Activated CD4-positive, alpha-beta T cell treated with anti-CD3 and anti-CD28 coated beads, Interleukin-2, amount 10 ng/mL, durations not matched to agents 7 days and 5 days (primary cell): ENCODE results near the gene ATL3. TPM values are rescaled to one million over a fixed set of nuclear protein-coding genes. Genes with fewer than 3 reads are reported as not detected.

Experiments used
- CTCF ChIA-PET: fragments of 350-600 bp; sonication (Branson Sonifier 250); formaldehyde crosslinking; loops from one replicate; lab custom pipeline; 2021; ENCODE audit warnings: antibody characterized with exemption; lab: Charles Lee
- POLR2A ChIA-PET: fragments of 350-600 bp; sonication (Branson Sonifier 250); formaldehyde crosslinking; loops from one replicate; lab custom pipeline; 2021; ENCODE audit warnings: antibody characterized with exemption; lab: Charles Lee
- DNase-seq: peaks from one replicate; pipeline ENCODE4 v3.0.0-alpha.2; 2020
- H3K27ac Mint-ChIP-seq: one replicate; pipeline ENCODE4 v1.8.0; 2021; ENCODE audit warnings: mild to moderate bottlenecking, moderate library complexity, mixed read lengths
- H3K27me3 Mint-ChIP-seq: one replicate; pipeline ENCODE4 v1.8.0; 2021; ENCODE audit warnings: mixed read lengths
- H3K36me3 Mint-ChIP-seq: one replicate; pipeline ENCODE4 v1.8.0; 2021; ENCODE audit warnings: low read depth, mixed read lengths
- H3K4me1 Mint-ChIP-seq: one replicate; pipeline ENCODE4 v1.8.0; 2021; ENCODE audit warnings: mixed read lengths
- H3K4me3 Mint-ChIP-seq: one replicate; pipeline ENCODE4 v1.8.0; 2021; ENCODE audit warnings: mild to moderate bottlenecking, moderate library complexity, mixed read lengths
- H3K9me3 Mint-ChIP-seq: one replicate; pipeline ENCODE4 v1.8.0; 2021; ENCODE audit warnings: mixed read lengths
- total RNA-seq, 2 experiments: library from RNA; stranded (reverse); gene quantifications; one replicate each; pipeline ENCODE4 v1.2.3, GENCODE V29; 2021

The ATL3 gene
- total RNA-seq, 2 experiments from 2014 or later, result 35.8 to 37.3 TPM

DNA sequence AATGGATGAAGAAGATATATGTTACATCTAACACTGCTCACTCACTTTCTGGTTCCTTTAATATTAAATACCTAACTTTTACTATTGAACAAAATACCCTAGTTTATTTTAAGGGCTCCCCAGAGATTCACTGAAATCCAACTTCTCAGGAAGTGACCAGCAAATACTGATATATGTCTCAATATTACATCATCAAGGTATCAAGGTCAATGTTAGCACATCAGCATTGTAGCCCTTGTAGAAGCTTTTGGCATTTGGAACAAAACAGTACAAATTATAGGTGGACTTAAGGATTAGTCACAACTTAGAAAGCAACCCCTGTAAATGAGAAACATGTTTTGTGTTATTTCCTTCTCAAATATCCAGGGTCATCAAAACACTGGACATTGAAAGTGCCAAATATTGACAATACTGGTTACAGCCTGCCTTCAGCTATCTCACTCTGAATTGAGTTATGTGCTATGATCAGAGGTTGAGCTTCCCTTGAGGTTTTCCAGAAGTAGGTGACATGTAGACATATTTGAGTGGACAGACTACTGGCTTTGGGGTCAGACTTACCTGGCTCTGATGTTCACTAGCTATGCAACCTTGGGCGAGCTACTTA, 1.9 kb upstream of the ATL3 start:
- Mint-ChIP-seq H3K27me3 (no peaks in the 10 kb centered on the region), H3K4me3 (no peak overlapping the region), H3K36me3 (peaks cover 12% of the 10 kb centered on the region), H3K9me3 (no peaks in the 10 kb centered on the region), H3K27ac (peak overlapping the region; percentile 77), H3K4me1 (peaks cover 29% of the 10 kb centered on the region)
- CTCF ChIA-PET, result interaction anchor here (0.5 to 1.6 kb wide), 4 partner anchors 8 to 22 kb away, joined by 3 to 5 read pairs (median 4); partner anchors contain the start of gene RTN3
- POLR2A ChIA-PET, result interaction anchor here (0.6 kb wide), 1 partner anchor 980 kb away, joined by 3 read pairs; no protein-coding TSS in a partner anchor
- no peak for DNase-seq

DNA sequence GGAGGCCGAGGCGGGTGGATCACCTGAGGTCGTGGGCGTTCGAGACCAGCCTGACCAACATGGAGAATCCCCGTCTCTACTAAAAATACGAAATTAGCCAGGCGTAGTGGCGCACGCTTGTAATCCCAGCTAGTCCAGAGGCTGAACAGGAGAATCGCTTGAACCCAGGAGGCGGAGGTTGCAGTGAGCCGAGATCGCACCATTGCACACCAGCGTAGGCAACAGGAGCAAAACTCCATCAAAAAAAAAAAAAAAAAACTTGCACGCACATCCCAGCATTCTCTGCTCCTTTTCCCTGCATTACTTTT, 934 bp upstream of the ATL3 start:
- no peaks in the 10 kb centered on the region for H3K9me3 Mint-ChIP-seq
- H3K4me3 Mint-ChIP-seq, result peak overlapping the region; percentile 79
- CTCF ChIA-PET, result interaction anchor here (1.3 kb wide), 1 partner anchor 9 kb away, joined by 5 read pairs; the partner anchor contains the start of gene RTN3
- POLR2A ChIA-PET, result no interaction called here
- no peak for DNase-seq
- H3K36me3 Mint-ChIP-seq, result peaks cover 16% of the 10 kb centered on the region
- peaks cover 33% of the 10 kb centered on the region for H3K4me1 Mint-ChIP-seq
- H3K27ac Mint-ChIP-seq, result peak overlapping the region; percentile 87
- no peaks in the 10 kb centered on the region for H3K27me3 Mint-ChIP-seq

DNA sequence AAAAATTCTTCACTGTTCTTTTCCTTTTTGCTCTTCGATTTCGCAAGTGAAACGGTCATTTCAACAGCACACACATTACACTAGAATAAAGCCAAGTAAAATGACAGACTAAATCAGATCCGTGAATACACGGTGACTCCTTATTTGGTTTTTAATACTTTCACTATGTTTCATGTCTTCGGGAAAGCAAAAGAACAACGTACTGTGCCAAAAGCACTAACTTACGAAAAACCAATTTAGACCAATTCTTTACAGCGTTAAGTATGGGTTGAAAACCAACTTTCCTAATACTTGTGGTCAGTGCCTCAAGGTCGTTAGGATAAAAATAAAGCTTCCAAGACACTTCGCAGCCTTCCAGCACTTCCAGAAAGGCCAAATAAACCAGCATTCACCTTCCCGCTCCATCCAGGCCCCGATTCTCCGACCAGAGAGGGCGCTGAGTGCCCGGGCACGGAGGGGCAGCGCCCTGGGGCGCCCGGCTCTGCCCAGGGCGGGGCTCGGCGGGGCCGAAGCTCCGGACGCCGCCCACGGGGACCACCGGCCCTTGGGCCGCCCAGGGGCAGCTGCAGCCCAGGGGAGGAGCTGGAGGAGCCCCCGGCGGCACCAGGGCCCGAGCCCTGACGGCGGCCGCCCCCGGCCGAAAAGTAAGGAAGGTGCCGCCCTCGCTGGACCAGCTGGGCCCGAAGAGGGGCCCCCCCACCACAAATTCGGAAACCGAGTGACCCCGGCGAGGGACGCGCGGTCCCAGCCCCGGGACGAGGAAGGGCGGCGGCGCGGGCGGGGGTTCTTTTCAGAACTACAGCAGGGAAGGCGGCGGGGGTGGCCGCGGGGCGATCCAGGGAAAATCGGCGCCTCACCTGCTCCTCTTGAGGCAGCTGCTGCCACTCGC, 499 bp downstream of the ATL3 start:
- ChIA-PET POLR2A (no interaction called here), CTCF (interaction anchor here (1.3 to 1.5 kb wide), 4 partner anchors 9 to 188 kb away, joined by 3 to 8 read pairs (median 4); partner anchors contain the start of gene RTN3)
- H3K4me1 Mint-ChIP-seq, result peaks cover 41% of the 10 kb centered on the region
- peak overlapping the region; percentile 79 for H3K4me3 Mint-ChIP-seq
- peak overlapping the region; percentile 92 for H3K27ac Mint-ChIP-seq
- DNase-seq, result peak; percentile 31
- peaks cover 16% of the 10 kb centered on the region for H3K36me3 Mint-ChIP-seq
- H3K9me3 Mint-ChIP-seq, result no peaks in the 10 kb centered on the region
- no peaks in the 10 kb centered on the region for H3K27me3 Mint-ChIP-seq

DNA sequence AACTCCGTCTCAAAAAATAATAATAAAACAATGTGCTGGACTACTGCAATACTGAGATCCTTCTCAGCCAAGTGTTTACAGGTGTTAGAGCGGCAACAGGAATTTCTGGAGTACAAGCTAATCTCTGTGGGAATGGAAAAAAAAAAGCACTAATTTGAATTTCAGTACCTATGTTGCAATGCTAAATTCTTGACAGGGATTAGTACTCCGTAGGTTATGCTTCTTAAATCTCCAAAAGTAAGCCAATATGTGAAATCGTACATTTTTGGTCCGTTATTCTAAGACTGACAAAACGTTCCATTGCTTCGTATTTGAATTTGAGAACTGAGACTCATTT, 1.1 kb downstream of the ATL3 start:
- Mint-ChIP-seq H3K36me3 (peaks cover 16% of the 10 kb centered on the region), H3K4me3 (peak overlapping the region; percentile 75), H3K9me3 (no peaks in the 10 kb centered on the region), H3K4me1 (peaks cover 44% of the 10 kb centered on the region), H3K27ac (peak overlapping the region; percentile 92), H3K27me3 (no peaks in the 10 kb centered on the region)
- POLR2A ChIA-PET, result no interaction called here
- CTCF ChIA-PET, result interaction anchor here (1.2 to 1.5 kb wide), 3 partner anchors 9 to 187 kb away, joined by 3 read pairs; partner anchors contain the start of gene RTN3
- DNase-seq, result no peak

DNA sequence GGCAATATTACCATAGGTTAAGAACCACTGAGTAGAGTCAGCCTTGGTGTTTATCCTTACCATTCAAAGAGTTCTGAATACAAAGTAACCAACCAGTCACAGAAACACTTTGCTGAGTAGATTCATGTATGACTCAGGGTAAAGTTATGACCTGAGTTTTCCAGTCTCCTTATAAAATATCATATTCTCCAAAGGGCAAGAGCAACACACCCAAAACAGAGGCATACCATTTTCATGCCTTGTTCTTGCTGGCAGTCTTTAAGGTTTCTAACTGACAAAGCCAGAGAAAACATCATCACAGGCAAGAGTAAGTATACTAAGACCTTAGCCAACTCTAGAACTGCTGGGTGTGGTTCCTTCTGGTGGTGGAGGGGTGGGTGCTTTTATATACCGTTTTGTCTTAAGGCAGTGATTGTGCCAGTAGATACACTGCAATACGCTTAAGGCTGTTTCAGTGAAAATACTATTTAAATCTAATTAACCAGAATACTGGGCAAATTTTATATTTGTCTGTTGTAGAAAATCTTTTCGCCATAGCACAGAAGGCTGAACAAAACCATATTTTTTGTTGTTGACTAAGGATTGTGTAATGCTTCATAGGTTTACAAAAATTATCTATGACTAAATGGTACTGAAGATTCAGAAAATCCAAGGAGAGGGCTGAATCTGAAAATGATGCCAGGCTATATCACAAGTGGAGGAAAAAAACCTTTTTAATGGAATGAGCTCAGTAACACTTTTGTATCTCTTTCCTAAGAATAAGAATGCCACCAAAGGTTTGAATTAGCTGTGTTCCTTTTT, 3.0 kb downstream of the ATL3 start:
- Mint-ChIP-seq H3K9me3 (no peaks in the 10 kb centered on the region), H3K4me1 (peaks cover 52% of the 10 kb centered on the region), H3K27me3 (no peaks in the 10 kb centered on the region), H3K4me3 (no peak overlapping the region), H3K36me3 (peaks cover 16% of the 10 kb centered on the region), H3K27ac (no peak overlapping the region)
- no peak for DNase-seq
- ChIA-PET CTCF (interaction anchor here (0.7 to 0.9 kb wide), 2 partner anchors 13 to 1016 kb away, joined by 3 to 5 read pairs; no protein-coding TSS in a partner anchor), POLR2A (no interaction called here)

DNA sequence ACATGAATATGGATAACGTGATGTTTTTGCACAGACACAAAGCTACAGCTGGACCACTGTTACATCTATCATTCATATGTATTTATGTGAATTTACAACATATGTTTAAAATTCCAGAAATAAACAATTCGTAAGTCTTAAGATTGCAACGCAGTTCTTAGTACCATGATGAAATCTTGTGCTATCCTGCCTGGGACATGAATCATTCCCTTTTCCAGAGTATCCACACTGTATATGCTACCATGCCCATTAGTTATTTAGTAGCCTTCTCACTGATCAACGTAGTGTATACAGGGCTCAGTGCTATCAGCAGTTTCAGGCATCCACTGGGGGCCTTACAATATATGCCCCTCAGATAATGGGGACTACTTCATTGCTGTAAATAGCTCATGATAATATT, 4.3 kb downstream of the ATL3 start:
- Mint-ChIP-seq H3K4me3 (no peak overlapping the region), H3K9me3 (no peaks in the 10 kb centered on the region), H3K36me3 (peaks cover 16% of the 10 kb centered on the region), H3K27ac (no peak overlapping the region), H3K4me1 (peaks cover 46% of the 10 kb centered on the region), H3K27me3 (no peaks in the 10 kb centered on the region)
- CTCF ChIA-PET, result interaction anchor here (0.6 kb wide), 1 partner anchor 264 kb away, joined by 6 read pairs; no protein-coding TSS in a partner anchor
- DNase-seq, result no peak
- POLR2A ChIA-PET, result no interaction called here

DNA sequence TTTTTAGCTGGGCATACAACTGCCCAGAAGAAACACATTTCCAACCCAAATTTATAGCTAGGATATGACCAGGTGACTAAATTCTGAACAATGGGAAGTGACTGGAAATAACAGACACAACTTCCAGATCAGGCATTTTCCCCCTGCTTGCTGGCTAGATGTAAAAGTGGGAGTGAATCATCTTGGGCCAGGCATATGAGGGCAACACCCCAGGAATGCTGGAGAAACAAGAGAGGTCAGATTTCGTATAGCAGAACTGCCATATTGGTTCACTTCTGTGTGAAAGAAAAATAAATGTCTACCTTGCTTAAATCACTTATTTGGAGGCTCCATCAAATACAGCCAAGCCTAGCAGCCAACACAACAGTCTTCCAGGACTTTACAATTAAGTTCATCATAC, 7.4 kb downstream of the ATL3 start:
- peaks cover 7% of the 10 kb centered on the region for H3K36me3 Mint-ChIP-seq
- H3K4me3 Mint-ChIP-seq, result no peak overlapping the region
- no peak for DNase-seq
- H3K4me1 Mint-ChIP-seq, result peaks cover 33% of the 10 kb centered on the region
- H3K9me3 Mint-ChIP-seq, result no peaks in the 10 kb centered on the region
- H3K27me3 Mint-ChIP-seq, result no peaks in the 10 kb centered on the region
- ChIA-PET CTCF (interaction anchor here (0.6 kb wide), 1 partner anchor 819 kb away, joined by 3 read pairs; no protein-coding TSS in a partner anchor), POLR2A (no interaction called here)
- no peak overlapping the region for H3K27ac Mint-ChIP-seq

DNA sequence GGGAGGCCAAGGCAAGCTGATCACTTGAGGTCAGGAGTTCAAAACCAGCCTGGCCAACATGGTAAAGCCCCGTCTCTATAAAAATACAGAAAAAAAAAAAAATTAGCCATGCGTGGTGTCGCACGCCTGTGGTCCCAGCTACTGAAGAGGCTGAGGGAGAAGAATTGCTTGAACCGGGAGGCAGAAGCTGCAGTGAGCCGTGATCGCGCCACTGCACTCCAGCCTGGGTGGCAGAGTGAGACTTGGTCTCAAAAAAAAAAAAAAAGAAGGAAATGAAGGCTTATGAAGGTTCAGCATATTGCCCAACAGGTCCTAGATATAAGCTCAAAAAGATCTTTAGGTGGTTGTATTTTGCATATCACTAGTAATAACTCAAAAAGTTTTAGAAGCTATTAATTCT, 10.2 kb downstream of the ATL3 start:
- Mint-ChIP-seq H3K9me3 (no peaks in the 10 kb centered on the region), H3K36me3 (peaks cover 14% of the 10 kb centered on the region), H3K27me3 (no peaks in the 10 kb centered on the region), H3K27ac (no peak overlapping the region), H3K4me1 (peaks cover 15% of the 10 kb centered on the region), H3K4me3 (no peak overlapping the region)
- ChIA-PET CTCF (interaction anchor here (0.6 to 1.5 kb wide), 5 partner anchors 10 to 231 kb away, joined by 3 to 8 read pairs (median 5); partner anchors contain the start of gene ATL3), POLR2A (no interaction called here)
- no peak for DNase-seq

DNA sequence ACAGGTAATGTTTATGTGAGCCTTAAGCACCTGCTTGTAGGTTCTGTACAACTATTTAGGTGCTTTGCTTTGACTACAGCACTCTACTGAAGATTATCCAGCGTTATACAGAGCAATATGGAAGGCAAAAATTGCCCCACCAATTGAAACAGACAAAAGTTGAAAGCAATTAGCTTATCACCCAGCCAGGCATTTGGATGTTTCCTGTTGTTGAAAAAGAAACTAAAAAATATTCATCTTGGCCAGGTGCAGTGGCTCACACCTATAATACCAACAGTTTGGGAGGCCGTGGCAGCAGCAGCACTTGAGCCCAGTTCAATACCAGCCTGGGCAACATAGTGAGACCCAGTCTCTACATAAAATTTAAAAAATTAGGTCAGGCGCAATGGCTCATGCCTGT, 18.5 kb downstream of the ATL3 start:
- H3K27me3 Mint-ChIP-seq, result no peaks in the 10 kb centered on the region
- H3K36me3 Mint-ChIP-seq, result peaks cover 47% of the 10 kb centered on the region
- H3K4me1 Mint-ChIP-seq, result peaks cover 16% of the 10 kb centered on the region
- peak overlapping the region; percentile 61 for H3K27ac Mint-ChIP-seq
- no peaks in the 10 kb centered on the region for H3K9me3 Mint-ChIP-seq
- ChIA-PET CTCF (no interaction called here), POLR2A (interaction anchor here (0.9 kb wide), 1 partner anchor 37 kb away, joined by 4 read pairs; no protein-coding TSS in a partner anchor)
- no peak overlapping the region for H3K4me3 Mint-ChIP-seq
- DNase-seq, result no peak

DNA sequence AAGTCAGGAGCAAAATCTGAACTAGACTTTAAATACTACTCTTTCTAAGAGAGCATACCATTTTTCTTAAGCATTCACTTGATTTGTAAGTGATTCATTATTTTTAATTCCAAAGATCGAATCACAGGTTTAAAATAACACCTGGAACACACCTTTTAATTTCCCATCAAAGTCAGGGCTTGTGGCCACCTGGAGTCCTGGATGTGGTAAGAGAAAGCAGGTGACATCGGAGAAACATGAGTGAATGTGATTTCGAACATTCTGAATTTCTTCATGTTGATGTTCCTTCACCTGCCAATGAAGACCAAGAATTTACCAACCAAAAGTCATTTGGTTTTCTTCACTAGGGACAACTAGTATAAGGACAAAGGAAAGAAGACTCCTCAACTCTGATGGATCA, 28.0 kb downstream of the ATL3 start:
- CTCF ChIA-PET, result no interaction called here
- Mint-ChIP-seq H3K4me1 (peaks cover 7% of the 10 kb centered on the region), H3K27ac (no peak overlapping the region), H3K4me3 (no peak overlapping the region), H3K36me3 (peaks cover 43% of the 10 kb centered on the region), H3K9me3 (no peaks in the 10 kb centered on the region), H3K27me3 (no peaks in the 10 kb centered on the region)
- no peak for DNase-seq
- POLR2A ChIA-PET, result no interaction called here

DNA sequence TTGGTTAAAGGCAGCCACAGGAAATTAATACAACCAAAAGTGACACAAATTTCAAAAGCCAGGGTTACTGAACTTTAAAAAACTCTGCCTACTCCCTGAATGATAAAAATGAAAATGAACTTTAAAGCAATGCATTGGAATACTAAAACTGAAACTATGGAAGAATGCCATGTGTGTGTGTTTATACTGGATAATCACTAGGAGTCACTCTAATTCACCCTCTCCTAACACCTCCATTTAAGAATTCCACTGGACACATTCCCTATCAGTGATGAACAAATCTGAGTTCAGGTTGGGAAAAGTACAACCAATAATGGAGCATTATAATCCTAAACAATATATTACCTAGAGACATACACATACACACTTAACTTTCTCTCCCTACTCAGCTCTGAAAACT, 29.4 kb downstream of the ATL3 start:
- ChIA-PET CTCF (interaction anchor here (1.4 kb wide), 1 partner anchor 19 kb away, joined by 3 read pairs; no protein-coding TSS in a partner anchor), POLR2A (no interaction called here)
- H3K27ac Mint-ChIP-seq, result no peak overlapping the region
- peaks cover 14% of the 10 kb centered on the region for H3K4me1 Mint-ChIP-seq
- peaks cover 36% of the 10 kb centered on the region for H3K36me3 Mint-ChIP-seq
- H3K27me3 Mint-ChIP-seq, result no peaks in the 10 kb centered on the region
- no peaks in the 10 kb centered on the region for H3K9me3 Mint-ChIP-seq
- H3K4me3 Mint-ChIP-seq, result no peak overlapping the region
- DNase-seq, result no peak

DNA sequence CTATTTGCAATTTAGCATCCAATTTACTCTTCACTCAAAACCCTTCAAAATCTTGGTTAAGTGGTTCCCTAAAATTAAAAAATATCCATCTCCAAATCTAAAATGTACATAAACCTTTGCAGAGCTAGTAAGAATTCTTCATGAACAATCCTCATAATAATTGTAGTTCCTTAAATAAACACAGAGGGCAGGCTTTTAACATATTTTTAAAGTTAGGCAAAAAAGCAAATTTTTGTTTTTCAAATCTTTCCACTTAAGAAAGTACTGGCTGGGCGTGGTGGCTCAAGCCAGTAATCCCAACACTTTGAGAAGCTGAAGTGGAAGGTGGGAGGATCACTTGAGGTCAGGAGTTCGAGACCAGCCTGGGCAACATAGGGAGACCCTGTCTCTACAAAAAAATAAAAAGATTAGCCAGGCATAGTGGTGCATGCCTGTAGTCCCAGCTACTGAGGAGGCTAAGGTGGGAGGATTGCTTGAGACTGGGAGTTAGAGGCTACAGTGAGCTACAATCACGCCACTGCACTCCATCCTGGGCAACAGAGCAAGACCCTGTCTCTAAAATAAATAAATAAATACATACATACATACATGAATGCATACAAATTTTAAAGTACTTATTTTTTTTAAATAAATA, 31.9 kb downstream of the ATL3 start:
- Mint-ChIP-seq H3K4me3 (no peak overlapping the region), H3K27ac (no peak overlapping the region), H3K4me1 (peaks cover 16% of the 10 kb centered on the region), H3K9me3 (no peaks in the 10 kb centered on the region), H3K36me3 (peaks cover 32% of the 10 kb centered on the region), H3K27me3 (no peaks in the 10 kb centered on the region)
- ChIA-PET CTCF (interaction anchor here (0.6 to 2.3 kb wide), 6 partner anchors 19 to 160 kb away, joined by 3 to 5 read pairs (median 3); no protein-coding TSS in a partner anchor), POLR2A (no interaction called here)
- no peak for DNase-seq
